Astrocyte (in vitro differentiated cells and primary cell): ENCODE data around the gene SYNPO2. TPM values are rescaled to one million over a fixed set of nuclear protein-coding genes. Genes with fewer than 3 reads are reported as not detected.

Experiments
- DNase-seq: peaks from one replicate; pipeline ENCODE4 v3.0.0-alpha.2; 2010; ENCODE audit warnings: low read depth
- FAIRE-seq: peaks from 2 replicates; lab custom pipeline; 2011; peaks lifted over from hg19 to GRCh38; lab: Jason Lieb, UNC
- H2AFZ ChIP-seq: 2 replicates; pipeline ENCODE4 v1.6.0; 2012; ENCODE audit warnings: low read depth, low read length, inconsistent platforms
- H3K27ac ChIP-seq: 2 replicates; pipeline ENCODE4 v1.5.1; 2011; ENCODE audit warnings: low read depth, low read length, inconsistent platforms
- H3K27me3 ChIP-seq: 2 replicates; pipeline ENCODE4 v1.6.0; 2011; ENCODE audit warnings: low read length, inconsistent platforms; ENCODE audit not compliant: insufficient read depth
- H3K36me3 ChIP-seq: 2 replicates; pipeline ENCODE4 v1.5.1; 2011; ENCODE audit warnings: low read length, inconsistent platforms; ENCODE audit not compliant: insufficient read depth
- H3K4me1 ChIP-seq: 2 replicates; pipeline ENCODE4 v1.5.1; 2011; ENCODE audit warnings: low read length, inconsistent platforms; ENCODE audit not compliant: insufficient read depth
- H3K4me2 ChIP-seq: 2 replicates; pipeline ENCODE4 v1.6.0; 2012; ENCODE audit warnings: low read length, inconsistent platforms
- H3K4me3 ChIP-seq: 2 replicates; pipeline ENCODE4 v1.5.1; 2011; ENCODE audit warnings: low read depth, mild to moderate bottlenecking, low read length, inconsistent platforms; ENCODE audit not compliant: insufficient read depth
- H3K79me2 ChIP-seq: 2 replicates; pipeline ENCODE4 v1.6.0; 2012; ENCODE audit warnings: mild to moderate bottlenecking, low read length, inconsistent platforms; ENCODE audit not compliant: insufficient read depth
- H3K9ac ChIP-seq: 2 replicates; pipeline ENCODE4 v1.6.0; 2012; ENCODE audit warnings: mild to moderate bottlenecking, low read length, inconsistent platforms
- H3K9me3 ChIP-seq: 2 replicates; pipeline ENCODE4 v1.5.1; 2012; ENCODE audit warnings: low read depth, mild to moderate bottlenecking, low read length, inconsistent platforms; ENCODE audit not compliant: insufficient read depth
- H4K20me1 ChIP-seq: 2 replicates; pipeline ENCODE4 v1.6.0; 2012; ENCODE audit warnings: low read length, inconsistent platforms; ENCODE audit not compliant: insufficient read depth
- H3K27ac Mint-ChIP-seq: one replicate; pipeline ENCODE4 v1.8.0; 2021; ENCODE audit warnings: mild to moderate bottlenecking, mixed read lengths; ENCODE audit not compliant: unreplicated experiment
- H3K27me3 Mint-ChIP-seq: one replicate; pipeline ENCODE4 v1.8.0; 2021; ENCODE audit warnings: low read depth, mixed read lengths; ENCODE audit not compliant: unreplicated experiment
- H3K36me3 Mint-ChIP-seq: one replicate; pipeline ENCODE4 v1.8.0; 2021; ENCODE audit warnings: low read depth, mixed read lengths; ENCODE audit not compliant: unreplicated experiment
- H3K4me1 Mint-ChIP-seq: one replicate; pipeline ENCODE4 v1.8.0; 2021; ENCODE audit warnings: low read depth, mixed read lengths; ENCODE audit not compliant: unreplicated experiment
- H3K4me3 Mint-ChIP-seq: one replicate; pipeline ENCODE4 v1.8.0; 2021; ENCODE audit warnings: mild to moderate bottlenecking, moderate library complexity, mixed read lengths; ENCODE audit not compliant: unreplicated experiment
- H3K9me3 Mint-ChIP-seq: one replicate; pipeline ENCODE4 v1.8.0; 2021; ENCODE audit warnings: mild to moderate bottlenecking, mixed read lengths; ENCODE audit not compliant: unreplicated experiment
- EZH2 ChIP-seq: IDR thresholded peaks from 2 replicates; pipeline ENCODE4 v1.6.1; 2012; ENCODE audit warnings: mild to moderate bottlenecking, low read length, inconsistent platforms; ENCODE audit not compliant: insufficient read depth
- total RNA-seq: library from RNA; stranded (reverse); gene quantifications from 2 replicates; pipeline ENCODE4 v1.2.1, GENCODE V29; 2021
- TF ChIP-seq, protein P1 (sequence below): IDR thresholded peaks from 2 replicates; pipeline ENCODE4 v1.5.1; 2011; ENCODE audit warnings: low read depth, mild to moderate bottlenecking, inconsistent platforms, low read length, moderate library complexity; ENCODE audit not compliant: insufficient read depth

SYNPO2 gene
- total RNA-seq, 1 donor from 2014 or later: 4.2 TPM

DNA sequence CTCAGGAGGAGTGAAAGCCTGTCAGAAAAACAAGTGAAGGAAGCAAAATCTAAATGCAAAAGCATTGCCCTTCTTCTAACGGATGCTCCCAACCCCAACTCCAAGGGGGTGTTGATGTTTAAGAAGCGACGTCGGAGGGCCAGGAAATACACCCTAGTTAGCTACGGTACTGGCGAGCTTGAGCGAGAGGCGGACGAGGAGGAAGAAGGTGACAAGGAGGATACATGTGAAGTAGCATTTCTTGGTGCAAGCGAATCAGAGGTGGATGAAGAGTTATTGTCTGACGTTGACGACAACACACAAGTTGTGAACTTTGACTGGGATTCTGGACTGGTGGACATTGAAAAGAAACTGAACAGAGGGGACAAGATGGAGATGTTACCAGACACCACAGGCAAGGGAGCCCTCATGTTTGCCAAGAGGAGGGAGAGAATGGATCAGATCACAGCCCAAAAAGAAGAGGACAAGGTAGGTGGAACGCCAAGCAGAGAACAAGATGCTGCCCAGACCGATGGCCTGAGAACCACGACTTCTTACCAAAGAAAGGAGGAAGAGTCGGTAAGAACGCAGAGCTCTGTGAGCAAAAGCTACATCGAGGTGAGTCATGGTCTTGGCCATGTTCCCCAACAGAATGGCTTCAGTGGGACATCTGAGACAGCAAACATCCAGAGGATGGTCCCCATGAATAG, 141.3 kb downstream of the SYNPO2 start:
- H3K27me3 ChIP-seq: no peaks in the 10 kb centered on the region
- H3K9ac ChIP-seq: no peak overlapping the region
- H2AFZ ChIP-seq: no peak overlapping the region
- Mint-ChIP-seq H3K4me3 (no peak overlapping the region), H3K27me3 (peaks cover 3% of the 10 kb centered on the region), H3K27ac (no peak overlapping the region), H3K9me3 (peaks cover 2% of the 10 kb centered on the region), H3K36me3 (peaks cover 17% of the 10 kb centered on the region), H3K4me1 (peaks cover 23% of the 10 kb centered on the region)
- H3K4me2 ChIP-seq: no peak overlapping the region
- TF ChIP-seq EZH2: no peak
- TF ChIP-seq, protein P1, sequence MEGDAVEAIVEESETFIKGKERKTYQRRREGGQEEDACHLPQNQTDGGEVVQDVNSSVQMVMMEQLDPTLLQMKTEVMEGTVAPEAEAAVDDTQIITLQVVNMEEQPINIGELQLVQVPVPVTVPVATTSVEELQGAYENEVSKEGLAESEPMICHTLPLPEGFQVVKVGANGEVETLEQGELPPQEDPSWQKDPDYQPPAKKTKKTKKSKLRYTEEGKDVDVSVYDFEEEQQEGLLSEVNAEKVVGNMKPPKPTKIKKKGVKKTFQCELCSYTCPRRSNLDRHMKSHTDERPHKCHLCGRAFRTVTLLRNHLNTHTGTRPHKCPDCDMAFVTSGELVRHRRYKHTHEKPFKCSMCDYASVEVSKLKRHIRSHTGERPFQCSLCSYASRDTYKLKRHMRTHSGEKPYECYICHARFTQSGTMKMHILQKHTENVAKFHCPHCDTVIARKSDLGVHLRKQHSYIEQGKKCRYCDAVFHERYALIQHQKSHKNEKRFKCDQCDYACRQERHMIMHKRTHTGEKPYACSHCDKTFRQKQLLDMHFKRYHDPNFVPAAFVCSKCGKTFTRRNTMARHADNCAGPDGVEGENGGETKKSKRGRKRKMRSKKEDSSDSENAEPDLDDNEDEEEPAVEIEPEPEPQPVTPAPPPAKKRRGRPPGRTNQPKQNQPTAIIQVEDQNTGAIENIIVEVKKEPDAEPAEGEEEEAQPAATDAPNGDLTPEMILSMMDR: no peak
- no peak overlapping the region for H3K4me3 ChIP-seq
- H3K79me2 ChIP-seq: no peaks in the 10 kb centered on the region
- H4K20me1 ChIP-seq: no peaks in the 10 kb centered on the region
- H3K36me3 ChIP-seq: no peaks in the 10 kb centered on the region
- peaks cover 5% of the 10 kb centered on the region for H3K9me3 ChIP-seq
- no peak overlapping the region for H3K27ac ChIP-seq
- no peak for FAIRE-seq
- peaks cover 14% of the 10 kb centered on the region for H3K4me1 ChIP-seq
- DNase-seq: no peak

DNA sequence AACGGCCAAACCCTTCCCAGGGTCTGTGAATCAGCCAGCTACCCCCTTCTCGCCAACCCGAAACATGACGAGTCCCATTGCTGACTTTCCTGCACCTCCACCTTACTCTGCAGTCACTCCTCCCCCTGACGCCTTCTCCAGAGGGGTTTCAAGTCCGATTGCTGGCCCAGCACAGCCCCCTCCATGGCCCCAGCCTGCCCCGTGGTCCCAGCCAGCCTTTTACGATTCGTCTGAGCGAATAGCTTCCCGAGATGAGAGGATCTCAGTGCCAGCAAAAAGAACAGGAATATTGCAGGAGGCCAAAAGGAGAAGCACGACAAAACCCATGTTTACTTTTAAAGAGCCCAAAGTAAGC, 141.9 kb downstream of the SYNPO2 start:
- no peak for DNase-seq
- H3K27me3 ChIP-seq: no peaks in the 10 kb centered on the region
- no peaks in the 10 kb centered on the region for H3K36me3 ChIP-seq
- no peak for FAIRE-seq
- no peak overlapping the region for H3K4me3 ChIP-seq
- no peak overlapping the region for H2AFZ ChIP-seq
- Mint-ChIP-seq H3K4me1 (peaks cover 18% of the 10 kb centered on the region), H3K27me3 (peaks cover 3% of the 10 kb centered on the region), H3K9me3 (peaks cover 2% of the 10 kb centered on the region), H3K36me3 (peaks cover 17% of the 10 kb centered on the region), H3K4me3 (no peak overlapping the region), H3K27ac (no peak overlapping the region)
- no peaks in the 10 kb centered on the region for H3K79me2 ChIP-seq
- H3K27ac ChIP-seq: no peak overlapping the region
- no peak overlapping the region for H3K9ac ChIP-seq
- H3K4me1 ChIP-seq: peaks cover 10% of the 10 kb centered on the region
- no peak overlapping the region for H3K4me2 ChIP-seq
- no peaks in the 10 kb centered on the region for H4K20me1 ChIP-seq
- peaks cover 5% of the 10 kb centered on the region for H3K9me3 ChIP-seq
- TF ChIP-seq EZH2: no peak
- TF ChIP-seq, protein P1: no peak

DNA sequence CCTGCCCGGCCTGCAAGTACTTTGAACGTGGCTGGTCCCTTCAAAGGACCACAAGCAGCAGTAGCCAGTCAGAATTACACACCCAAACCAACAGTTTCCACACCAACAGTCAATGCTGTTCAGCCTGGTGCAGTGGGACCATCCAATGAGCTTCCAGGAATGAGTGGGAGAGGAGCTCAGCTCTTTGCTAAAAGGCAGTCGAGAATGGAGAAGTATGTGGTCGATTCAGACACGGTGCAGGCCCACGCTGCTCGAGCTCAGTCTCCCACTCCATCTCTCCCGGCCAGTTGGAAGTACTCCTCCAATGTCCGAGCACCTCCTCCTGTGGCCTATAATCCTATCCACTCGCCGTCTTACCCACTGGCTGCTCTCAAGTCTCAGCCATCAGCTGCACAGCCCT, 142.6 kb downstream of the SYNPO2 start:
- Histone ChIP-seq H3K9ac (no peak overlapping the region), H3K4me1 (peaks cover 11% of the 10 kb centered on the region), H4K20me1 (no peaks in the 10 kb centered on the region), H3K9me3 (peaks cover 5% of the 10 kb centered on the region), H3K4me3 (no peak overlapping the region), H3K79me2 (no peaks in the 10 kb centered on the region), H3K36me3 (no peaks in the 10 kb centered on the region), H2AFZ (no peak overlapping the region), H3K27ac (no peak overlapping the region), H3K27me3 (no peaks in the 10 kb centered on the region), H3K4me2 (no peak overlapping the region)
- peaks cover 2% of the 10 kb centered on the region for H3K9me3 Mint-ChIP-seq
- TF ChIP-seq EZH2: no peak
- TF ChIP-seq, protein P1: no peak
- H3K27ac Mint-ChIP-seq: no peak overlapping the region
- DNase-seq (no peak), FAIRE-seq (no peak)
- H3K4me1 Mint-ChIP-seq: peaks cover 19% of the 10 kb centered on the region
- H3K36me3 Mint-ChIP-seq: peaks cover 17% of the 10 kb centered on the region
- no peak overlapping the region for H3K4me3 Mint-ChIP-seq
- H3K27me3 Mint-ChIP-seq: peaks cover 3% of the 10 kb centered on the region
